Brain pericyte (primary cell): ENCODE measurements around the gene IL1R1.

Experiments used
- DNase-seq: peaks from one replicate; pipeline ENCODE4 v3.0.0-alpha.2; 2012; ENCODE audit warnings: low read depth, low spot score

Gene IL1R1

DNA sequence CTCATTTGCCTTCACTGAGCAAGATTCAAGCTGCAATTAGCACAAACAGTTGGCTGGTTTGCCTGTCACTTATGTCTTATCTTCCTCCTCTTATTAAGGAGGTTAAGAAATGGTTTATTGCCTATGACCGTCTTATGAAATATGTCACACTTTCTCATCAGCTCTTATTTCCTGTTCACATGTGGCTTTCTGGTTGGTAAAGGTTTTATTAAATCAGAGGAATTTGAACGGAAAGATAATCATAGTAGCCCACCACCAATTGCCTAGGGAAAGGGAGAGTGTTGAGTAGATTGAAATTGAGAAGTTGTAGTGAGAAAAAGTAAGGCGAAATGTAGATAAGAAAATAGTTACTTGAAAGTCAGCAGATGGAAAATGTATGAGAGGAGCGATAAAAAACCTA is 4.2 kb upstream of the IL1R1 start:
- DNase-seq, result no peak

DNA sequence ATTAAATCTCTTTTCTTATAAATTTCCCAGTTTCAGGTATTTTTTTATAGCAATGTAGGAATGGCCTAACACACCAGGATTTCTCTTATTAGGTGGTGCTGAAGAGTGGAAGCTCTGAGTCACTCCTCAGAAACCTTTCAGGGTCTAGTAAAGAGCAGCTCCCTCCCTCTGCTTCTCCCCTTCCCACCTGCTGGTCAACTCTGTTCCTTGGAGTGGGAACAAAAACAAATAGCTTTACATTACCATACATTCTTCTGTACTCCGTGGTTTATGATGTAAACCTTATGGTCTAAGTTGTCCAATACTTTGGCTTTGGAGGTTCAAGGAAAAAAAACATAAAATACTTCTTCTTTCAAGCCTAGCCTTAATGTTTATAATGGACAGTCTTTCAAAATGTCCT is 2.7 kb upstream of the IL1R1 start:
- DNase-seq, result no peak

DNA sequence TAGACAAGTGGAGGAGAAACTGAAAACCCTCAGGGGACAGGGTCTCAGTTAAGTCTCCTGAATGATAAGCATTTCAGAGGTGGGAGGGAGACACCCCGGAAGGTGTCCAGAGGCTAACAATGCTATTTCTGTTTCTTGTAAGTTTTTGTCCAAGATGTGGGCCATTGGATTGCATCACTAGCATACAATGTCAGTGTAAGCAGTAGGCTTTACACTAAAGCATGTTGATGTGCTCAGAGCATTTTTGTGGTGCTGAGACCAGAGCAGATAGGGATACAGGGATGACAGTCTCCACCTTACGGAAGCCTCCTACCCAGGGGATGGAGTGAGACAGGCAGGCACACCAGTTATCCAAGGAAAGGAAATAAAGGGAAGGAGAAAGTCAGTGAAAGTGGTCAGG is 2.2 kb upstream of the IL1R1 start:
- no peak for DNase-seq

DNA sequence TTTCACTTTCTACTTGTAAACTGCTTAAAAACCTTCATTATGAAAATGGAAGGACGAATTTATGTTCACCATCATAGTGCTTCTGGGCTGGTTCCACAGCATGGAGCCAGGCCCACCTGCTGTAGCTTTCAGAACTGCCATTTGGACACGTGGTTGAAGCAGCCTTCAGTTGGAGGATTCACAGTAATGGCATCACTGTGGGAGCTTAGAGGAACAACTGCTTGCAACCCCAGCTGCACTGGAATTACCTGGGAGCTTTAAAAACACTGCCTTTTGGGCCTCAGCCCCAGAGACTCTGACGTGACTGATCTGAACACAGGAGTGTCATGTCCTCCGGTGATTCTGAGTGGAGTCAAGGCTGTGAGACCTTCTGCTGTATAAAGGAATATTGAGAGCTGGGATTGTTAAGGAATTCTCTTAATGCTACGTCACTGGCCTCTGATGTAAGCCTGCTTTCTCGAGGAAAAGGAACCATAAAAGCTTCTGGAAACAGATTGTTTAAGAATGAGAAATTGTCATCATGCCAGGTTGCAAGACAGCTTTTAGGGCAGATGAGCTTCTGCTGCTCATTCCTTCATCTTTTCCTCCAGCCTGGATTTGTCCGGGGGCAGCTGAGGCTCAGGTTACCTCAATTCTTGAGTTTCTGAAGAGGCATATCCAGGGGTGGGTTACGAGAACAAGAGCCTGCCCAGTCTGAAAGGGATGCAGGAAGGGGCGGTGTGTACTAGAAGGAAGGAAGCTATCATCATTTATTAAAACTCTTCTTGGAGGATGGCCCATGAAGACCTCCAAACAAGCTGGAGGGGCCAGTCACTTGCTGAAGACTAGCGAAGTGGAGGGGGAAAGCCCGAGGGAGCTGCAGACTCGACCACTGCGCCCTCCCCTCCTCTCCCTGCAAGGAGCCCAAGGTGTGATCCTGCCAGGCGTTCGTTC is 1.3 kb upstream of the IL1R1 start:
- no peak for DNase-seq

DNA sequence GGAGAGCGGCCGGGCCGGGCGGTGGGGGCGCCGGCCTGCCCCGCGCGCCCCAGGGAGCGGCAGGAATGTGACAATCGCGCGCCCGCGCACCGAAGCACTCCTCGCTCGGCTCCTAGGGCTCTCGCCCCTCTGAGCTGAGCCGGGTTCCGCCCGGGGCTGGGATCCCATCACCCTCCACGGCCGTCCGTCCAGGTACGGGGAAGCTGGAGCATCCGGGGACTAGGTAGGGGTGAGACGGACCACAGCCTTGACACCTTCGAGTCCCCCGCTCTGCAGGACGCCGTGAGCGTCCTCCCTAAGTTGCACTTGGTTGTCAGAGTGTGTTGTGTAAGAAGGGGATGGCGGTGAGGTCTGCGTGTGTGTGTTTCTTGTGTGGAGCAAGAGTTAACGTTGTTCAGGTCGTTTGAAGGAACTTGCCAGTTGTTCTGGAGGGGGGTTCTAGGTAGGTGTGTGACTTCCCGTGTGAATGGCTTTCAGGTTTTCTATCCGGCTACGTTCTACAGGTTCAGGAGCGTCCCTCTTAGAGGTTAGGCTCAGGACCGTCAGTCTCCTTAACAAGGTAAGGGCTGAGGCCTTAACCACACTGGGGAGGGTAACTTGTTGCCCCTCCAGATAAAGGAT is 393 bp downstream of the IL1R1 start:
- no peak for DNase-seq

DNA sequence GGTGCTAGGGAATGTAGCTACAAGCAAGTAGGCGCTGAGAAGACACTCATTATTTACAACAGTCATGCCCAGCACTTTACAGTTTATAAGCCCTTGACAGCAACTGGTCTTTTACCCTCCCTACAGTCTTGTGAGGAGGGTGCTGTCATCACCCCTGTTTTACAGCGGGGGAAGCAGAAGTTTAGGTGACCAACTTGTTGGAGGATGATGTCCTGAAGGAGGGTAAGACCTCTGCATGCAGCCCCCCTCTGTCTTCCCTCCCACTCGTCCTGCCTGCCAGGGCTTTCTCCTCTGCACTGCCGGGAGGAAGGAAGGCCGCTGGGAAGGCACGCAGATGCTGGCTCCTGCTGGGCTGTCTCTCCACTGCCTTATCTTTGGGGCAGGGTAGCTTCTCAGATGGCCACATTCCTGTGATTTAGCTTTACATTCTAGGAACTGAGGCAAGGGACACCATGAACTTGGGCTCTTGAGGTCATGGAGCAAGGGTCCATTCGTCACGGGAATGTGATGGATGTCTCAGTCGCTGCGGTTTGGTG is 972 bp downstream of the IL1R1 start:
- no peak for DNase-seq

DNA sequence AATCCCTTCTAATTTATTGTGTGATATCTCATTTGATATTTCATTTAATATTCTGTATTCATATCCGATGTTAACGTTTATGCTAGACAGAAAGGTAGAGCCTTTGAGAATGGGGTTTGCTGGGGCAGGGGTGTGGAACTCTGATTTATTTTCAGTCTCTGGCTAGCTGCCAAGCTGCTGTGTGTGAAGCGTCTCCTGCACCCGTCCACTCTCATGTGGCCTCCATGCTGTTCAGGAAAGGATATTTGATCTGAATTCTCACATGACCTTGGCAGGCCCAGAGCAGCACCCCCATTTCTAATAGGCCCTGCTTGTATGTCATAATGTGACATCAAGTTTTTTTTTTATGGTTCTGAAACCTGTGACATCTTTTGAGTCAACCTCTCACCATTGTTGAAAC is 1.6 kb downstream of the IL1R1 start:
- DNase-seq, result no peak

DNA sequence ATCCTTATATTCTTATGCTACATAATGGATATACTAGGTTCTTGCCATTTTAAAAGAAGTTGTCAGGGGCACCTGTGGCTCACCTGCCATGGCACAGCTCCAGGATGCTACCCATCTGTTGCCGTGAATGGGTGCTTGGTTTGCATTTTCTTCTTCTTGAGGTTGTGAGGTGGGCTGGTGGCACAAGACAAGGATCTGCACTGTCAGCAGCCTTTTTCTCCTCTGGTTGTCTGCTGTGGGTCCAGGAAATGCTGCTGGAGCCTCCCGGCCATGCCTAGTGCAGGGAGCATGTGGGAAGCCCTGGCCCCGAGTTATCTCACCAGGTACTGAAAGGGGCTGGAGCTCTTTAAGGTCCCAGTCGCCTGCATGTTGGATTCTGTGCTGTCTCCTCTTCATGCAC is 2.6 kb downstream of the IL1R1 start:
- DNase-seq, result no peak

DNA sequence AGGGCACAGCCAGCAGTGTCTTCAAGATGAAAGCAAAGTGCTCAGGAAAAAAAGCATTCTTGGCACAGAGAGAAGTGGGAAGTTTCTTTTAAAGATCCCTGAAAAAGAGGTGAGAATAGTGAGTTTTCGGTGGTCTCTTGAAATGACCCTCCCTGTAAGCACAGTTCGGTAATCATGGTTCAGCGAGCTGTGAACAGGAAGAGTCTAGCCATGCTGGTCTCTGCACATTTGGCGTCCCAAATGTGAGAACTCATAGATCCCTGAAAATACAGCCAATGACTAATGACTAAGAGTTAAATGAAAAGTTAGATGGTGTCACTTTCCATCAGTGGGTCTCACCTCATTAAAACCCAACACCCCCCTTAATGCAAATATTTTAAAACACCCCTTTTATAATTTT is 3.4 kb downstream of the IL1R1 start:
- DNase-seq, result no peak

DNA sequence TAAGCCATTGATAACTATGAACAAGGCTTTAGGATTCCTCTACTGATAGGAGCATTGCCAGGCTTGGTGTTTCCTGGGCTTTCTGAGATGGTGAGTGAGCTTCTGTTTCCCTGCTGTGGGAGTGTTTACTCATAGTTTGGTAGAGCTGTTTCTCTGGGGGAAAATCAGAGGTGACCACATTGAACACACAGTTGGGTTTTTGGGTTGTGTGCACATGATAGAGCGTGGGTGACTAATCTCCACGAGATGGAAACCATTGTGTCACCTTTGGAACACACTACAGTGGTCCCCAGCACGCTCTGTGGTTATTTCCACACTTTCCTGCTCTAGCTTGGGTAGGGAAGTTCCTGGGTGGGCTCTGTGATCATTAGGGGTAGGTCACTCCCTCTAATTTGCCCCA is 5.4 kb downstream of the IL1R1 start:
- DNase-seq, result no peak

DNA sequence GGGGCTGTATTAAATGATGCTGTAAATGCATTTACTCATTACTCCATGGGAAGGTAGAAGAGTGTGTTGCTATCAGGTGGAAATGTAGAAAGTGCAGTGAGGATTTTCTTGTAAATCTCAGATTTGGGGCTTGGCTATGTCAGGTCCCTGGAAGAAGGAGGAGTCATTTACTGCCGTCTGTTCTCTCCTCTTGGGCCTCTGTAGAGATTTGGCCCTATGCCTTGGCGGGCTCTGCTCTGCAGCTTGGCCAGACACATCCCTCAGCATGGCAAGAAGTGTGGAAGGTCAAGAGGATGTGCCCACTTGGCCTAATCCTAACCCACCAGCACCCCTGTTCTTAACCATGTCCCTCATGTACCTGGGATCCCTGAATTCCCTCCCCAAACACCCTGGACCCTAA is 6.7 kb downstream of the IL1R1 start:
- DNase-seq, result no peak

DNA sequence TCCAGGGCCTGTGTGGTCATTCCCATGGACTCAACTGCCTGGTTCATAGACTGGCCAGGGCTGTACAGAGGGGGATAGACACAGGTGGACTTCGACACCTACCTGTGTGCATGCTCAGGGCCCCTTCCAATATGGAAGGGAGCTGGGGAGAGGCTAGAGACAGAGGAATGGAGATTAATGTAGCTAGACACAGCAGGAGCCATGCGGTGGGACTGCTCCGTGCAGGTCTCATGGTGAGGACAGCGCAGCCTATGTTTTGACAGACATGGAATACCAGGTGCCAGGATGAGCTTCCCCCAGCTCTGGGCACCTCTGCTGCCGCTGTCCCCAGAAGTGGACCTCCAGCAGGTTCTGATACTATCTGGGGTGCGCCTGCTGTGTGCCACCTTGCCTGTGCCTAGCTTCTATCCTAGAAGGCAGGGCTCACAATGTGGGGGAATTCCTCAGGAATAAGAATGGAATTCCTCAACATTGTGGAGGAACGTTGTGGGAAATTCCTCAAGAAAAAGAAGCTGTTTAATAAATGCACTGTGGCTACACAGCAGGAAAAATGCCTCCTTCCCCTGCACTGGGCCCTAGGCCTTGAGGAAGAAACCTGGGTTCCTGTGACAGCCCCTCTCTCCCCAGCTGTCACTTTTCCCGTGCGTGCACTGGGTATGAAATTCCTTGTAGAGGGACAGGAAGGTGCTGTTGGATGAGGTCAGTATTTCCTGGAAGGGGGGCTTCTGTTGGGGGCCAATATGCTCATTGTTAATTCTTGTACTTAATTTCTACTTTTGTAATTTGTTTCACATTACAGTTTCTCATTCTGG is 7.3 kb downstream of the IL1R1 start:
- no peak for DNase-seq

DNA sequence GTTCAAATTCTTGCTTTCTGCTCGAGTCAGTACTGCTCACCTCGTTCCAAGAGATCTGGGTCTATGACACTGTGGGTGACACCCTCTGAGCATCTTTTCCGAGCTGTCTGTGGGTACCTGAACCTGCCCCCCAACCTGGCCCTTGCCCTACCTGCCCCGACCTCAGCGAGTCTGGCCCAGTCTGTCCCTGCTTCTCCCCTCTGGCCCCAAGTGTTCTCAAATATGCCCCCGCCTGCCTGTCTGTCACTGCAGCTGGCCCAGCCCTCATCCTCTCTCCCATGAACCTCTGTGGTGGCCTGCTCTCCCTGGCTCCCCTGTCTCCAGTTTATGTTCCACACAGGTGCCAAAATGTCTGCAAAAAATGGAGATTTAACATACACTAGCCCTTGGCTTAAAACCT is 11.8 kb downstream of the IL1R1 start:
- DNase-seq, result no peak

DNA sequence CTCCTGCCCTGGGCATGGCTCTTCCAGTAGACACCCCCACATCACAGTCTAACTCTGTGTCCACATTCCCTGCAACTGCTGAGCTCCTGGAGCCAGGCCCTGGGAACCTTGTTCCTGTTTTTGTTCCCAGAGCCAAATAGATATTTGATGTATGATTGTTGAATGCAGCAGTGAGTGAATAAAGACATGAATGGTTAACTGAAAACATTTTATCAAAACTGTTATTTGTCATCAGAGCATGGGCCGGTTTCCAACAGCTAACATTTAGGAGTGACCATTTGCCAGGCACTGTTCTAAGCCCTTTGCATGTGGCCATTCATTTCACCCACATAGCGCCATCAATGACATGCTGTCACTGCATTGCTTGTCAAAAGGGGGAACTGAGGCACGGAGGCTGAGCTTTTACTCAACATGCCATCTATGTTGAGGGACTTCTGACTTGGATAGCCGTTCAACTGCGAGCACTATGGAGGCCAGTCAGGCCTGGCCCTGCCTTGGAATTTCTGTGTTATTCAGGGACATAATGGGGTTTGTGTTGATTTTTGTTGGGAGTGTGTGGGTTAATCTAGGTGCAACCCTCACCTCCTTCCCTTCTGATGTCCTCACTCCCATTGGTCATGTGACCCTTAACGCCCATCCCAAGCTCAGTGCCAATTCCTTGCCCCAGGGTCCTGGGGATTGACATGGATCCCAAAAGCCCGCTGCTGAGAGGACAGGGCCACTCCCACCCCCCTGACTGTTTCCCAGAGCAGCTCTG is 12.6 kb downstream of the IL1R1 start:
- DNase-seq, result no peak

DNA sequence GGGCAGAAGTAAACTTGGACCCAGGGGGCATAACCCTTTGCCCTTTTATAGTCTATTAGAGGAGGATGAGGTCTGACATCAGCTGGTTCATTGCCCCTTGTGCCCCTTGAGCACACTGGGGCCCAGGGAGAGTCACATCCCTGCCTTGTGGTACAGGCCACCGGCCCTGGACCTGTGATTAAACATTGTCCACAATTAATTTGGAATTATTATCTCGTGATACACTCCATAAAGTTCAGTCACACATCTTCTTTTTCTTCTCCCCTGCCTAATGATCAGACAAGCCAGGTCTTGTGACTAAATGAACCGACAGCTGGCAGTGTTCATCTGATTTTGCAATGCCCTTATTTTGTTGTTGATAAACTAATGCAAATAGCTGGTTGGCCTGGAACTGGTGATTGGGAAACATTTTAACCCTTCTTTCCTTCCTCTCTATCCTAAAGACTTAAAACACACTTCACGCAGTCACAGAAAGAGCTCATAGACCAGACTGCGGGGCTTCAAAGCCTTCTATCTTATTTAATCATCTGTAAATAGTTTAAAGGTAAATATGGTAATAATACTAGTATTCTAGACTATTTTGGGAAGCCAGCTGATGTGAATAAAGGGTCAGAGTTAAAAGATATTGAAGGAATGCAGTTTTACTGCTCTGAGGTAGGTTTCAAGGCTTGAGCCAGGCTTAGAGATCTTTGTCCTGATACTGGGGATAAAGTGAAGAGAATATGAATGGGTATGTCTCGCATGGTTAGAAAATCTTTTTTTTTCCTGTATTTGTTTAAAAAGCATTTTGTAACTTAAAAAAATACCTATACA is 13.4 kb downstream of the IL1R1 start:
- DNase-seq, result no peak

DNA sequence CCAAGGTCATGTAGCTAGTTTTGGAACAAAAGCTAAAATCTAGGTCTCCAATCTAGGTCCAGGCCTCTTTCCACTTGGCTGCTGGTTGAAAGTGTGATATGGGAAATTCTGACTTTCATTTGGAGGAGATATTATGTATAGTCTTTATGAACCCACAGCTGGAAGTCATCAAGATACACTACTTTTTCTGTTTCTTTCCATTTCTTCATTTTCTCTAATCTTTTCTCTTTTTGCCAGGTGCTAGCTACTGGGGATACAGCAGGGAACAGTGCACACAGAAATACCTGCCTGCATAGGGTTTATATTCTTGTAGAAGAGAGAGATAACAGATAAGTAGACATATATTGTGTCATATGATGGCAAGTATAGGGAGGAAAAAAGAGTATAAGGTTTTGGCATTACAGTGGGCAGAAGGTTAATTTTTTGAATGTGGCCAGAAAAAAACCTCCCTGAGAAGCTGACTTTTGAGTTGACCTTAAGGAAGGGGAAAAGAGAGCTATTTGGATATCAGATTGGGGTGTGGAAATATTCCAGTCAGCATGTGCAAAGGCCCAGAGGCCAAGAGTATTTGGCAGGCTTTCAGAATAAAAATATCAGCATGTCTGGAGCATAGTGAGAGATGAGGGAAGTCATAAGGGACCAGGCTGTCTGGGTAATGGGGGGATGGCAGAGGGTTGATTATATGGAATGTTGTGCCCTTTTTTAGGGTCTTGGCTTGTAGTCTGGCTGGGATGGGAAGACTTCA is 15.6 kb downstream of the IL1R1 start:
- DNase-seq, result no peak

DNA sequence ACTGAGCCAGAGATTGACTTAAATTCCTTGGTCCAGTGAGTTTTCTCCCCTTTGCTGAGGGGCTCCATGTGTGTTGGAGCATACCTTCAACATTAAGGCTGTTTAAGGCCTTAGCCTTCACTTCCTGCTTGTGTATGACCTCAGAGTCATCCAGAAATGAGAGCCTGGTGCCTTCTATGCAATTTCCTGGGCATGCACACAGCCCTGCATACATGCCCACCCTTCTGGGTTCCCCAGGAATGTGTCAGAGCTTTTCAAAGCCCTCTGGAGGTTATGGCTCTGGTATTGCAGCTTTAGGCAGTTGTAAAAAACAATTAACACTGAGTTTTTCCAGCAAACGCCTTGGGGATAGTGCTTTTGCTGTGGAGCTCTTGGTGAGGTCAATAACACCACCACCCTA is 16.7 kb downstream of the IL1R1 start:
- DNase-seq, result no peak

DNA sequence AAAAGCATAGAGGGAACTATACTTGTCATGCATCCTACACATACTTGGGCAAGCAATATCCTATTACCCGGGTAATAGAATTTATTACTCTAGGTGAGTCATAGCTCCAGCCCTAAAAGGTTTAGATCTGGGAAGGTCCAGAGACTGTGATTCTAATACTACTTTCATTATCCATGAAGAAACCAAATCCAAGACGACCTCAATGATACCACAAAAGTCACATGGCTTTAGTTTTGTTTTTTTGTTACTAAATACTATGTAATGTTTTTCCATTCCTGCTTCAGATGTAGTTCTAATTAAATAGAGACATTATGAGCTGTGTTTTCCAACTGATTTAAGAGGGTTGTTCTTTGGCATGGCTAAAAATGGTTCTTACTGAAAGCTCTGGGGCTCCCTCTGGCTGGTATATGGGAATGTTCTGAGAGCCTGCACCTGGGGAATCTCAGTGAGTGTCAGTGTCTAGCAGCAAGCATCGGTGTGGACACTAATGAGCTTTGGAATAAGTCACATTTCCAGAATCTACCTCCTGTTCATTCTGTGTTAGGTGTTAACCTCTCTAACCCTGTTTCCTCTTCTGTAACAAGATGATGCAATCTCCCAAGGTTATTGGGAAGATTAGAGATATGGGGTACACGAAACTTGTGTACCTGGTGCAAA is 23.8 kb downstream of the IL1R1 start:
- DNase-seq, result no peak

DNA sequence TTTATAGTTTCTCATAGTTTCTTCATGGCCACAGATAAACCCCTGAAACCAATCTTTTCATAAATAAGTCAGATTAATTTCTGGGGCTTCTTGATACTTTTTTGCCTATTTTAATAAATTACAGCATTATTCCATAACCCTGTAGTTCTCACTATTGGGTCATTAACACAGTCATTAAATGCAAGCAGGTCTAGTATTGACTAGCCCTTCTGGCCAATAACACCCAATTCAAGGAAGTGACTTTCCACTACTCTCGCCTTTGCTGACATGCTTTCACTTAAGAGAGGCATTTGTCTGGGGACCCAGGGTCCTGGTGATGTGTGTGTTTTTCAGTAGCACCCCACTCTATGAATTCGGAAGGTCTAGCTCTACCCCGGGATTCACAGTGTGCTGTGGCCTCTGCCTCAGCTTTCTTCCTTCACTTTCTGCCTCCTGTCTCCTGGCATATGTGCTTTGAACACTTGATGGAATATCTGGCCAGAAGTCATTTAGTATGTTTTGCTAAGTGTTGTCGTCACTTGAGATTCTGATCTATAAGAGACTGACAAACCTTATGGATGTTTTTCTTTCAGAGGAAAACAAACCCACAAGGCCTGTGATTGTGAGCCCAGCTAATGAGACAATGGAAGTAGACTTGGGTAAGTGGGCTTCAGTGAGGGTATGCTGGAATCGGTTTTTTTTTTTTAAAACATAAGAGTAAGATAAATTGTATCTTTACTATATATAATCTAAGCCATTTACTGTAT is 25.7 kb downstream of the IL1R1 start:
- no peak for DNase-seq
